DMS153 treated with DMSO at 0.1 percent for 48 hours (cell line): ENCODE measurements around the gene NTNG1.
"Not testable (repeated sequence)": the region's sequence is repeated elsewhere in the genome, so short reads cannot be mapped to it uniquely, and the experiment has no call there.

Source experiments
- DNase-seq: peaks from one replicate; lab custom pipeline; 2025; ENCODE audit not compliant: unreplicated experiment; lab: John Stamatoyannopoulos, UW

Gene NTNG1

GRCh38 chr1:107195476-107195875 lies 54.6 kb downstream of the NTNG1 start:
- DNase-seq = no peak

GRCh38 chr1:107196973-107197562 lies 56.2 kb downstream of the NTNG1 start:
- no peak for DNase-seq

GRCh38 chr1:107198561-107198960 lies 57.7 kb downstream of the NTNG1 start:
- DNase-seq = no peak

- DNase-seq = no peak
These were observed 59.8 kb downstream of the NTNG1 start for GRCh38 chr1:107200631-107201030.

GRCh38 chr1:107202007-107202406 lies 61.2 kb downstream of the NTNG1 start:
- DNase-seq = no peak

GRCh38 chr1:107213225-107213624 lies 72.4 kb downstream of the NTNG1 start:
- no peak for DNase-seq

- no peak for DNase-seq
These were observed 79.2 kb downstream of the NTNG1 start for GRCh38 chr1:107220036-107220435.

GRCh38 chr1:107225706-107226105 lies 84.9 kb downstream of the NTNG1 start:
- no peak for DNase-seq

- no peak for DNase-seq
These were observed 88.0 kb downstream of the NTNG1 start for GRCh38 chr1:107228704-107229371.

GRCh38 chr1:107229711-107230110 lies 88.9 kb downstream of the NTNG1 start:
- DNase-seq = no peak

GRCh38 chr1:107230121-107230520 lies 89.3 kb downstream of the NTNG1 start:
- DNase-seq = no peak

- DNase-seq = no peak
These were observed 90.5 kb downstream of the NTNG1 start for GRCh38 chr1:107231291-107231690.

- DNase-seq = no peak
These were observed 91.6 kb downstream of the NTNG1 start for GRCh38 chr1:107232426-107232825.

- not testable (repeated sequence) for DNase-seq
These were observed 95.9 kb downstream of the NTNG1 start for GRCh38 chr1:107236760-107237159.

GRCh38 chr1:107243461-107243860 lies 102.6 kb downstream of the NTNG1 start:
- no peak for DNase-seq

GRCh38 chr1:107244709-107245500 lies 104.1 kb downstream of the NTNG1 start:
- DNase-seq = no peak

GRCh38 chr1:107246775-107247345 lies 106.0 kb downstream of the NTNG1 start:
- DNase-seq = no peak

- no peak for DNase-seq
These were observed 106.8 kb downstream of the NTNG1 start for GRCh38 chr1:107247679-107248078.

- peak; percentile 12 for DNase-seq
These were observed 109.3 kb downstream of the NTNG1 start for GRCh38 chr1:107250169-107250568.

GRCh38 chr1:107251083-107251482 lies 110.2 kb downstream of the NTNG1 start:
- no peak for DNase-seq

- DNase-seq = no peak
These were observed 111.0 kb downstream of the NTNG1 start for GRCh38 chr1:107251839-107252238.

GRCh38 chr1:107252271-107252670 lies 111.4 kb downstream of the NTNG1 start:
- DNase-seq = no peak
